GM19397 (cell line): Measurements from ENCODE around the gene ENKUR.
"Not testable (repeated sequence)": the region's sequence is repeated elsewhere in the genome, so short reads cannot be mapped to it uniquely, and the experiment has no call there.

Experiments used
- ATAC-seq: cut with Tn5 transposase; IDR thresholded peaks from one replicate; pipeline ENCODE4 v1.9.1; 2021; ENCODE audit warnings: mild to moderate bottlenecking, moderate library complexity; ENCODE audit not compliant: unreplicated experiment

The ENKUR gene

DNA sequence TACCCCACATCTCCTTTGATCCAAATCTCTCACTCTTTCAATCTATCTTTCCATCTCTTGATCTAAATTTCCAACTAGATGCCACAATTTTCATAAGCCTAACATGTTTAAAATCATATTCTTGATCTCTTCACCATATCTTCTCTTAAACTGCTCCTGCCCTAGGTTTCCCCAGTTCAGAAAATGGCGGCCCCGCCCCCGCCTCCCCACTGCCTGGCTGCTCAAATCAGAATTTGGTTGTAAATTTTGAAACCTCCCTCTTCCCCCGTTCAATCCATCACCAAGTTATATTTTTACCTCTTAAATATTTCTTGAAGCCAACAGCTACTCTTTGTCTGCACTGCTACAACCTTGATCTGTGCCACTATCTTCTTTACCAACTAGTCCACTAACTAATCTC, 36.3 kb downstream of the ENKUR start:
- no peak for ATAC-seq

DNA sequence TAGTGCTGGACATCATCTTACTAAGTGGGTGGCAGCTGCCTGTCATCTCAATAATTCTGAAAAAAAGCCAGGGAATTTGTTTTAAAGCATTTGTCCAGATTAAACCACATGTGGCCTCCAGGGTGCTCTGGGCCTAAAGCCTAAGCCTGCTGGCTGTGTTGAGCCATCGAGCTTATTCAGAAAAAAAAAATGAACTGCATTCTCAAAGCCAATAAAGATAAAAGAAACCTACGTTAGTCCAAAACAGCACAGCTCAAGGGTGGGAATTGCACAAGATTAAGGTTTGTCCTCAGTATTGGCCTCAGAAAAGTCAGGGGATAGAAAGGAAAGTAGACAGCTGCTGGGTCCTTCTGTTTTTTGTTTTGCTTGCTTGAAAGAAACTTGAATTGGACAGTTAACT, 41.0 kb downstream of the ENKUR start:
- ATAC-seq = no peak

- no peak for ATAC-seq
Measured at GRCh38 chr10:24973163-24973562, 42.8 kb downstream of the ENKUR start.

- ATAC-seq = no peak
Measured at GRCh38 chr10:24971374-24971773, 44.6 kb downstream of the ENKUR start.

- no peak for ATAC-seq
Measured at GRCh38 chr10:24969841-24970281, 46.1 kb downstream of the ENKUR start.

- ATAC-seq = not testable (repeated sequence)
Measured at GRCh38 chr10:24968951-24969350, 47.0 kb downstream of the ENKUR start.

DNA sequence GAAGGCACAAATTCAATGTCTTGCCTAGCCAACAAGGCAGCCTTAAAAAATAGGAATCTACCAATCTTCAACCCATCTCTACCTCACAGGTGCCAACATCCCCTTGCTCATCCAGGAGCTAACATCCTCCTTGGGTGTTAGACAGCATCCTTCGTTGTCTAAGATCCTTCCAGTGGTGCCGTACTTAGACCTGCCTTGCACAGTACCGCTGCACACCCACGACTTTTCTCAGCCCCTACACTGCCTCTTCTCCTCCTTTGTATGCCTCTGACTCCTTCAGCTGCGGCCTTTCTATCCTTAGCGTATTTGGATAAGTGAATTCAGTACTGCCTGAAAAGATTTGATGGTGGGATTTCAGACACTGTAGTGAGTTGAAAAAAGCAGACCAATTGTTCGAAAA, 47.6 kb downstream of the ENKUR start:
- no peak for ATAC-seq

- no peak for ATAC-seq
Measured at GRCh38 chr10:24966962-24967481, 48.9 kb downstream of the ENKUR start.

- ATAC-seq = no peak
Measured at GRCh38 chr10:24965051-24965450, 50.9 kb downstream of the ENKUR start.

DNA sequence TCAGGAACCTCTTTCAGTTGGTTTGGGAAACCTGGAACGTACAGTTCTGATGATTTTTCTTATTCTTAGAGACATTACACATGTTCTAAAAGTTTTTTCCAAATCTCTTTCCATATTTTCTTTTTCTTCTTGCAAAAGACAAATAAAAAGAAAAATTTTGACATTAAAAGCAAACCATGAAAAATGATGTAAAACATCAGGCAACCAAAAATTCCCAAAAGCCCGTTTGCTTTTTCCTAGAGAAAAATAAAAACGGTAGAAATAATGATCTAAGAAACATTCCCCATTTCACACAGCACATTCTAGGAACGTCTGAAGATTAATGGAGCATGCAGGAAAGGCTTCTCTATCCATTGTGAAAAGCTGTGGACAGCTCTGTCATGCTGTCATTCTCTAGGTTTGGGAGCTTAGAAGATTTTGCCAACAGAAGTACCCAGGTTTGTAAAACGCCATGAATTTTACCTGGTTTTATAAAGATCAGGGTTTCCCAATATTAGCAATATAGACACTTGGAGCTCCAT, 52.4 kb downstream of the ENKUR start:
- ATAC-seq = no peak

GRCh38 chr10:24962995-24963394, 53.0 kb downstream of the ENKUR start:
- ATAC-seq = no peak

GRCh38 chr10:24961582-24961981, 54.4 kb downstream of the ENKUR start:
- no peak for ATAC-seq

DNA sequence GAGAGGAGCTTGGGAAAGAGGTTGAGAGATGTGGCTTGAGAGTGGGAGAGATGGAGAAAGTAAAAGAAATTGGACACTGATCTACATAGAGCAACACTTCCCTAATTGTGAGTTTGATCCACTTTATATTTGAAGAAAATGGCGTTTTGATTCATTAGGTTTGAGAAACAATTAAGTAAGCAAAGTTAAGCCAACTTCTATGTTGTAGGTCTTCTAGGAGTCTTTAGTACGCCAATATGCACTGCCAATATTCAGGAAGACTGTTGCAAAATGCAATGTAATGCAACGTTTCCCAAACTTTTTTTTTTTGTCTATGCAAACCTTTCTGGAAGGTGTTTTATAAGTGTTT, 56.6 kb downstream of the ENKUR start:
- ATAC-seq = no peak

DNA sequence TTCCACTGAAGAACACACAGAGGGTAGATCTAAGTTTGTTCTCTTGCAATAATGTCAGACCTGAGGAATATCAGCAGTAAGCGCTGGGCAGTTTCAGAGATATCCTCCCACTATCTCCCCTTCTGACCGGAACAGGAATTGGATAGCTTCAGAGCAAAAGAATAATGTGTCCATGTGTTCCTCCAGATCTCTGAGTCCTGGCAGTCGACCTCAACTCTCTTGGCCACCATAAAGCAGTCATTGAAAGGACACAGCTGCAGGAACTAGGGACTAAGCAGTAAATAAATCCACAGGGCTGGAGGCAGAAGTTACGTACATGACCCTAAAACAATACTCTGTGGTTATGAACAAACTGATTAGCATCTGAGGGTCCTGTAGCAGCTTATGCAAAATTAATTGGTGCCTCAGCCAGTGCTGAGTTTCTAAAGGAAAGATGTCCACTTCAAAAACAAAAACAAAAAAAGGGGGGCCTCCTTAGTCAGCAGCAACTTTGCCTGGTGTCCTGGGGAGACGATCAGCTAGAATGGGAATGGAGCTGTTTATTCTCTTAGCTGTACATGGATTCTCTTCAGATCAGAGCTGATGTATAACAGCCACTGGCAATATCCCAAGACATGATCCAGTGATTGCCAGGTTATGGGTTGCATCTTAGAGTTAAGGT, 57.1 kb downstream of the ENKUR start:
- no peak for ATAC-seq

DNA sequence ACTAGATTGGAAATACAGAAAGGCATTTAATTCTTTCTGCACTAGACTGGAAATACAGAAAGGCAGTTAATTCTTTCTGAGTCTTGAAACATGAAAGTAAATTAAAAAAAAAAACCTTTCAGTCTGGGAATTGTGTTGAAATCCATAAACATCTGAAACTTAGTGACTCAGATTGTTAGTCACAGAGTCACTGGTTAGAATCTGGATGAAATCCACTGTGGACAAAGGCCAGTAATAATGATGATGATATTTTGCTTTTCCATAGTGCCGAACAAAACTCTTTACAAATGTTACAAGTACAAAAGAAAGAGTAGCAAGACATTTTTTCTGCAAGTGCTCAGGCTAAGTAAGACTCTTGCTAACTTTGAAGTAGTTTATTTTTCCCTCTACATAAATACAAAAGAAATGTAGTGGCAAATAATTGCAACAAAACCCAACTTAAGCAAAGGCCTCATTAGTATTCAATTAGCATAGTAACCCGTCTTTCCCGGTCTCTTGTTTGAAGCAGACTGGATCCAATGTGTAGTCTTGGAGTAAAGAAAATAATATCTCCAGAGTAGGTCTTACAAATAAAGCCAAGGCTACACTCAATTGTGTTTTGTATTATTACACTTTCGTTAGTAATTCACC, 57.8 kb downstream of the ENKUR start:
- no peak for ATAC-seq

DNA sequence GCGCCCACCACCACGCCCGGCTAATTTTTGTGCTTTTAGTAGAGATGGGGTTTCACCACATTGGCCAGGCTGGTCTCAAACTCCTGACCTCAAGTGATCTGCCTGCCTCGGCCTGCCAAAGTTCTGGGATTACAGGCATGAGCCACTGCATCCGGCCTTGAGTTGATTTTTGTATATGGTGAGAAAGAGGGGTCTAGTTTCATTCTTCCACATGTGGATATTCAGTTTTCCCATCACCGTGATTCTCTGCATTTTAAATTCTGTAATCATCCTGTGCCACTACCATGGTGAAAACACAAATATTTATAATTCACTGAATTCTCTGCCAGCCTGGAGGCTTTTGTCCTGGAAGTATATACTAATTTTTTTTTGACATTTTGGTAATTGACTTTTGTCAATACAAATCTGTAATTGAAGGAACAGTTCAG, 58.3 kb downstream of the ENKUR start:
- ATAC-seq = not testable (repeated sequence)

GRCh38 chr10:24953675-24954074, 62.3 kb downstream of the ENKUR start:
- no peak for ATAC-seq

- peak; percentile 81 for ATAC-seq
Measured at GRCh38 chr10:24952707-24953645, 63.0 kb downstream of the ENKUR start.

DNA sequence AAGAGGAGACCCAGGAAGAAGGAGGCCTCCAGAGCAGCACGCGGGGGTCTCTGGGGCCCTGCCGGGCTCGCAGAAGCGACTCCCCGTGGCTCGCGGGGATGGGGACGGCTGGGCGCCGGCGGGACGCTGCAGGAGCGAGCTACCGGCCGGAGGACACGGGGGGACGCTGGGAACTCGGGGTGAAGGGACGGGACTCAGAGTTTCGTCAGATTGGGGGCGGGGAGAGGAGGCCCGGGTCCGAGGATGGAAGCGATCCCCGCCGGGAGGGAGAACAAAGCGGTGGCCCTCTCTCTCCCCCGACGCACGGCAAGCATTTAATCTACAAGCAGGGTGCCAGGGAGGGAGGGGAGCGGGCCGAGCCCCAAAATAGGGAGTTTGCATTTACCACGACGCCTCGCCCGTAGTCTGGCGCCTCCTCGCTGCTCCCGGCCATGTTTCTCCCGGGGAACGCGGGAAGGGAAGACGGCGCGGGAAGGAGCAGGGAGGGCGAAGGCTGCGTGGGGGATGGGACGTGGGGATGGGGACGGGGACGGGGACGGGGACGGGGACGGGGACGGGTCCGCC, 63.7 kb downstream of the ENKUR start, which contains the start of gene PRTFDC1:
TSS of gene PRTFDC1 (minus strand) at position 464 of the 564 bp plus-strand sequence. CDS start at position 433, 31 bp downstream.
- peak; percentile 32 for ATAC-seq

DNA sequence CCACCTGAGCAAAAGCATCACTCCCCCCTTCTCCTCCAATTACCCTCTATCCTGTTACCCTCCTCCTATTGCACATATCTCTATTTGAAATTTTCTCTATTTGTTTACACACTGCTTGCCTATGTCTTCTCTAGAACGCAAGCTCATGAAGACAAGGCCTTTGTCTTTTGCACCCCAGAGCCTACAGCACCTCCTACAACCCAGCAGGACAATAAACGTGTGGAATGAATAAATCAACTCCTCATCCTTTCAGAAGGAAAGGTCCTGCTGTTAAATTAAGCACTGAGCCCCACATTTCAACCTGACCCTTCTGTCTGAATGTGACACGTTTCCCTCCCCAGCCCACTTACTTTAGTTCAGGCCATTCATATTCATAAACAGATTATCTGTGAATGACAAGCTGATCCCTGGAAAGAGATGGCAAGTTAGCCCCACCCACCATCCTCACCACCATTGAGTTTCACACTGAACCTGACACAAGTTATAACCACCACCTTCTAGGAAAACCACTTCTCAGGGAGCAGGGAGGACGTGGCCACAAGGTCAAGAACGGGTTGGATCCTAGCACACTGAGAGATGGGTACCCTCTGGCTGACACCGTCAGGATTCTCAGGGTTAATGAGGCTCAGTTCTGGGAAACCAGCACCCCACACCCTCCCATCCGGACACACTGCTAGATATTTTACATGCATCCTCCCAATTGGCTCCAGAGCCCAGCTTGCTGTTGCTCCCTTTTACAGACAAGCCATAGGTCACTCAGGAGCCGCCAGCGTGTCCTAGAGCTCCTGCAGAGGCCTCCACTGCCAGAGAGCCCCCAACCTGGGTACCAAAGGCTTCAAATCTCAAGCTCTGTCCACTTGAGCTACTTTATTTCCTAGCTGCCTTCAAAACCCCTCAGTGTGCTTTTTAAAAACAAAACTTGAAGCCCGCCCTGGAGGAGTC, 64.5 kb downstream of the ENKUR start:
- ATAC-seq = peak; percentile 7
